ENCODE results near the gene MIA. TPM values are rescaled to one million over a fixed set of nuclear protein-coding genes. Genes with fewer than 3 reads are reported as not detected.

MIA gene
- total and polyA plus RNA-seq, 9 of the 15 experiments (the other 6 are each of a cell fraction or from before 2014, with no cell fraction given) = 0.21 TPM; not detected in 8

DNA sequence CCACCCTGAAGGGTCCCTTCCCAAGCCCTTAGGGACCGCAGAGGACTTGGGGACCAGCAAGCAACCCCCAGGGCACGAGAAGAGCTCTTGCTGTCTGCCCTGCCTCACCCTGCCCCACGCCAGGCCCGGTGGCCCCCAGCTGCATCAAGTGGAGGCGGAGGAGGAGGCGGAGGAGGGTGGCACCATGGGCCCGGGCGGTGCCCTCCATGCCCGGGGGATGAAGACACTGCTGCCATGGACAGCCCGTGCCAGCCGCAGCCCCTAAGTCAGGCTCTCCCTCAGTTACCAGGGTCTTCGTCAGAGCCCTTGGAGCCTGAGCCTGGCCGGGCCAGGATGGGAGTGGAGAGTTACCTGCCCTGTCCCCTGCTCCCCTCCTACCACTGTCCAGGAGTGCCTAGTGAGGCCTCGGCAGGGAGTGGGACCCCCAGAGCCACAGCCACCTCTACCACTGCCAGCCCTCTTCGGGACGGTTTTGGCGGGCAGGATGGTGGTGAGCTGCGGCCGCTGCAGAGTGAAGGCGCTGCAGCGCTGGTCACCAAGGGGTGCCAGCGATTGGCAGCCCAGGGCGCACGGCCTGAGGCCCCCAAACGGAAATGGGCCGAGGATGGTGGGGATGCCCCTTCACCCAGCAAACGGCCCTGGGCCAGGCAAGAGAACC lies 25.1 kb downstream of the MIA start:
- ATAC-seq (no peak), FAIRE-seq (no peak), DNase-seq (ENCODE audit: extremely low read depth in 1 of 4, low spot score in 3 of 4) (no peak)
- Histone ChIP-seq H3K4me2 (ENCODE audit: insufficient read depth, low read length) (peak overlapping the region; percentile 82), H3K27ac (ENCODE audit: extremely low read depth, low read depth, low read length) (peak overlapping the region; percentile 95), H3K27me3 (ENCODE audit: control insufficient read depth in 2 of 2, insufficient read depth in 2 of 2, low read length in 2 of 2) (no peaks in the 10 kb centered on the region), H2AFZ (ENCODE audit: low read depth, low read length) (no peak overlapping the region), H3K79me2 (ENCODE audit: control insufficient read depth, insufficient read depth, low read length) (peaks cover 62% of the 10 kb centered on the region), H3K36me3 (ENCODE audit: control insufficient read depth, insufficient read depth, low read length) (peaks cover 53% of the 10 kb centered on the region; the same call in 2 of the 3 replicates), H3K4me1 (replicated peaks in 1 of 2; ENCODE audit: control insufficient read depth in 2 of 2, insufficient read depth in 2 of 2, low read length in 2 of 2) (peaks cover 53 to 71% of the 10 kb centered on the region in 2 experiments), H3K9me3 (replicated peaks; ENCODE audit: control insufficient read depth, insufficient read depth, low read depth, low read length) (no peaks in the 10 kb centered on the region), H4K20me1 (replicated peaks; ENCODE audit: control insufficient read depth, insufficient read depth, low read length) (peaks cover 41% of the 10 kb centered on the region), H3K4me3 (peak overlapping the region; percentile 89), H3K9me1 (ENCODE audit: control insufficient read depth, insufficient read depth, low read length) (peaks cover 13% of the 10 kb centered on the region), H3K9ac (ENCODE audit: insufficient read depth in 1 of 2, low read depth in 2 of 2, low read length in 2 of 2) (peak overlapping the region; percentile 95 to 98)
- WGBS (ENCODE audit: insufficient coverage, low coverage, missing lambda C conversion rate) = 75% methylated on average over 17 of the region's 27 CpGs
- in situ Hi-C loops (cut with MboI) = no loop called here
- TF ChIP-seq, protein P1, sequence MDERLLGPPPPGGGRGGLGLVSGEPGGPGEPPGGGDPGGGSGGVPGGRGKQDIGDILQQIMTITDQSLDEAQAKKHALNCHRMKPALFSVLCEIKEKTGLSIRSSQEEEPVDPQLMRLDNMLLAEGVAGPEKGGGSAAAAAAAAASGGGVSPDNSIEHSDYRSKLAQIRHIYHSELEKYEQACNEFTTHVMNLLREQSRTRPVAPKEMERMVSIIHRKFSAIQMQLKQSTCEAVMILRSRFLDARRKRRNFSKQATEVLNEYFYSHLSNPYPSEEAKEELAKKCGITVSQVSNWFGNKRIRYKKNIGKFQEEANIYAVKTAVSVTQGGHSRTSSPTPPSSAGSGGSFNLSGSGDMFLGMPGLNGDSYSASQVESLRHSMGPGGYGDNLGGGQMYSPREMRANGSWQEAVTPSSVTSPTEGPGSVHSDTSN (CRISPR knock-in tag; IDR thresholded peaks at IDR 0.05; ENCODE audit: low read depth) = peak; percentile 14; the same call in 1 of the 2 replicates
- TF ChIP-seq, protein P1 (tag; conservative IDR thresholded peaks at IDR 0.05; ENCODE audit: low read depth) = no peak
- TF ChIP-seq ZNF766 (CRISPR knock-in tag; conservative IDR thresholded peaks at IDR 0.05) (no peak), BHLHE40 (IDR thresholded peaks at IDR 0.05; ENCODE audit: low read length) (no peak), POLR2G (IDR thresholded peaks at IDR 0.05; ENCODE audit: low read depth, low read length) (peak; percentile 76), HMGN3 (IDR thresholded peaks at IDR 0.05; ENCODE audit: borderline replicate concordance, extremely low read depth, insufficient read length, low read depth, low read length) (peak; percentile 10), ZFP1 (CRISPR knock-in tag; IDR thresholded peaks at IDR 0.05) (no peak)
- POLR2A ChIA-PET = interaction anchor here (1.0 to 1.7 kb wide), 3 partner anchors 11 to 47 kb away, joined by 3 to 9 read pairs (median 6); partner anchors contain the start of gene RAB4B
- intact Hi-C loops (cut with micrococcal nuclease) = no loop called here
- no TSS peak for BruUV-seq (replicated peaks)
- CTCF ChIA-PET (ENCODE audit: low intra/inter-chr PET ratio) = no interaction called here

Data from K562 (cell line).